ENCODE measurements around the gene BSND. TPM values are rescaled to one million over a fixed set of nuclear protein-coding genes. Genes with fewer than 3 reads are reported as not detected.

BSND gene
- total and polyA plus RNA-seq, 5 donors from 2014 or later = not detected

DNA sequence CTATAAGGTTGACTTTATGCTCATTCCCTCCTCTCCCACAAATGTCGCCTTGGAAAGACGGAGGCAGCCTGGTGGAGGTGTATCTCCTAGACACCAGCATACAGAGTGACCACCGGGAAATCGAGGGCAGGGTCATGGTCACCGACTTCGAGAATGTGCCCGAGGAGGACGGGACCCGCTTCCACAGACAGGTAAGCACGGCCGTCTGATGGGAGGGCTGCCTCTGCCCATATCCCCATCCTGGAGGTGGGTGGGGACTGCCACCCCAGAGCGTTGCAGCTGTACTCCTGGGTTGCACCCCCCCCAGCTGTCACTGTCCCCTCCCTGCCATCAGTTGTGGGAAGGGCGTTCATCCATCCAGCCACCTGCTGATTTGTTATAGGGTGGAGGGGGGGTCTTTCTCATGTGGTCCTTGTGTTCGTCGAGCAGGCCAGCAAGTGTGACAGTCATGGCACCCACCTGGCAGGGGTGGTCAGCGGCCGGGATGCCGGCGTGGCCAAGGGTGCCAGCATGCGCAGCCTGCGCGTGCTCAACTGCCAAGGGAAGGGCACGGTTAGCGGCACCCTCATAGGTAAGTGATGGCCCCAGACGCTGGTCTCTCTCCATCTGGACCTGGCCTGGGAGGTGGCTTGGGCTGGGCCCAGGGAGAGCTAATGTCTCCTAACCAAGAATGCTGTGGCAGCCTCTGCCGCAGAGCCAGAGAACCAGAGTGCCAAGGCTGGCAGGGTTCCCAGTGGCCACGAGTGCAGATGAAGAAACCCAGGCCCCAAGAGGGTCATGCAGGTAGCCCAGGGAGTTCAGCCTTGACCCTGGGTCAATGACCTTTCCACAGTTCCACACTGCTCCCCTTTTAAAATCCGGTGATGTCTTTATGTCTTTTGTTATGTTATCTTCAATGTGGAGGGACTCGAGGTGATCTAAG lies 53.7 kb downstream of the BSND start:
- Histone ChIP-seq H3K27ac (ENCODE audit: insufficient read depth, low read length, poor library complexity, severe bottlenecking) (no peak overlapping the region), H3K4me1 (ENCODE audit: control insufficient read depth, insufficient read depth, low read length, poor library complexity, severe bottlenecking) (no peaks in the 10 kb centered on the region), H3K36me3 (ENCODE audit: control insufficient read depth, insufficient read depth, low read length) (no peaks in the 10 kb centered on the region), H3K4me3 (ENCODE audit: low read depth, low read length) (no peak overlapping the region), H3K9me3 (ENCODE audit: control insufficient read depth in 2 of 2, low read length in 2 of 2) (no peaks in the 10 kb centered on the region), H3K27me3 (ENCODE audit: control insufficient read depth, insufficient read depth, low read length) (no peaks in the 10 kb centered on the region)
- H3K27ac Mint-ChIP-seq = no peak overlapping the region
- H3K4me3 Mint-ChIP-seq = no peak overlapping the region
- ATAC-seq (ENCODE audit: low read depth in 2 of 2) (no peak), DNase-seq (no peak)
- H3K9me3 Mint-ChIP-seq = no peaks in the 10 kb centered on the region
- no peaks in the 10 kb centered on the region for H3K4me1 Mint-ChIP-seq
- no peaks in the 10 kb centered on the region for H3K36me3 Mint-ChIP-seq
- H3K27me3 Mint-ChIP-seq = no peaks in the 10 kb centered on the region

DNA sequence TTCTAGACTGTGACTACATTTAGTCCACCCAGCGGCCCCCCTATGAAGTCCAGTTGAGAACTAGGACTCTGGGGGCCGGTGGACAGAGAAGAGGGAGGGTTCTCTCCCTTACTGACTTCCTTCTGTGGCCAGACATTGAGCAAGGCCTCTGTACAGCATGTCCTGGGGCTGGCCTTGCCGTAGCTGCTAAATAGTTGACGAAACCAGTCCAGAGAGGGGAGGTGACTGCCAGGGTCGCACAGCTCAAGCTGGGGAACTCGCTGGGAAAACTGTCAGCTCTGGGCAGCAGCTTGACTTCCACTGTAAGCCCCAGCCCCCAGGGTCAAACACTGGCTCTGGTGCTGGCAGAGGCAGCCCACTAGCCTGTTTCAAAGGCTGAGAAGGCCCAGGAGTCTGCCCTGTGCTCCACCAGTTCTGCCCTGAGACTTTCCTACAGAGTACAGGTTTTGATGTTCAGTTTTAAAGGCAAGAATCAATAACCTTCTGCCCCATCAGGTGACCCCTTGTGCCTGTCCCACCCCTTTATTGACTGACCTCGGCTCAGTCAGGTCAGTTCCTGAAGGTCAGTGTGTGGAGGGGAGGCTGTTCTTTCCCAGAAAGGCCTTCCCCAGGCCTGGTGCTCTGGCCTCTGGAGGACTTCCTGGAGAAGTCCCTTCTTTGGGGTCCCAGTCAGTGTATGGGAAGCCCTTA lies 54.7 kb downstream of the BSND start:
- Histone ChIP-seq H3K9me3 (ENCODE audit: control insufficient read depth in 2 of 2, low read length in 2 of 2) (no peaks in the 10 kb centered on the region), H3K4me3 (ENCODE audit: low read depth, low read length) (no peak overlapping the region), H3K27me3 (ENCODE audit: control insufficient read depth, insufficient read depth, low read length) (no peaks in the 10 kb centered on the region), H3K36me3 (ENCODE audit: control insufficient read depth, insufficient read depth, low read length) (no peaks in the 10 kb centered on the region), H3K4me1 (ENCODE audit: control insufficient read depth, insufficient read depth, low read length, poor library complexity, severe bottlenecking) (no peaks in the 10 kb centered on the region), H3K27ac (ENCODE audit: insufficient read depth, low read length, poor library complexity, severe bottlenecking) (no peak overlapping the region)
- Mint-ChIP-seq H3K27ac (no peak overlapping the region), H3K4me3 (no peak overlapping the region), H3K36me3 (no peaks in the 10 kb centered on the region), H3K27me3 (no peaks in the 10 kb centered on the region), H3K4me1 (no peaks in the 10 kb centered on the region), H3K9me3 (no peaks in the 10 kb centered on the region)
- ATAC-seq (ENCODE audit: low read depth in 2 of 2) = no peak
- DNase-seq = no peak

GRCh38 chr1:55054396-55054795 lies 55.7 kb downstream of the BSND start:
- no peaks in the 10 kb centered on the region for H3K27me3 ChIP-seq (ENCODE audit: control insufficient read depth, insufficient read depth, low read length)
- Mint-ChIP-seq H3K36me3 (no peaks in the 10 kb centered on the region), H3K4me1 (no peaks in the 10 kb centered on the region), H3K4me3 (no peak overlapping the region), H3K27me3 (no peaks in the 10 kb centered on the region), H3K9me3 (no peaks in the 10 kb centered on the region), H3K27ac (no peak overlapping the region)
- no peaks in the 10 kb centered on the region for H3K36me3 ChIP-seq (ENCODE audit: control insufficient read depth, insufficient read depth, low read length)
- DNase-seq (no peak), ATAC-seq (ENCODE audit: low read depth in 2 of 2) (no peak)
- no peak overlapping the region for H3K4me3 ChIP-seq (ENCODE audit: low read depth, low read length)
- H3K27ac ChIP-seq (ENCODE audit: insufficient read depth, low read length, poor library complexity, severe bottlenecking) = no peak overlapping the region
- H3K4me1 ChIP-seq (ENCODE audit: control insufficient read depth, insufficient read depth, low read length, poor library complexity, severe bottlenecking) = no peaks in the 10 kb centered on the region
- no peaks in the 10 kb centered on the region for H3K9me3 ChIP-seq (ENCODE audit: control insufficient read depth in 2 of 2, low read length in 2 of 2)

DNA sequence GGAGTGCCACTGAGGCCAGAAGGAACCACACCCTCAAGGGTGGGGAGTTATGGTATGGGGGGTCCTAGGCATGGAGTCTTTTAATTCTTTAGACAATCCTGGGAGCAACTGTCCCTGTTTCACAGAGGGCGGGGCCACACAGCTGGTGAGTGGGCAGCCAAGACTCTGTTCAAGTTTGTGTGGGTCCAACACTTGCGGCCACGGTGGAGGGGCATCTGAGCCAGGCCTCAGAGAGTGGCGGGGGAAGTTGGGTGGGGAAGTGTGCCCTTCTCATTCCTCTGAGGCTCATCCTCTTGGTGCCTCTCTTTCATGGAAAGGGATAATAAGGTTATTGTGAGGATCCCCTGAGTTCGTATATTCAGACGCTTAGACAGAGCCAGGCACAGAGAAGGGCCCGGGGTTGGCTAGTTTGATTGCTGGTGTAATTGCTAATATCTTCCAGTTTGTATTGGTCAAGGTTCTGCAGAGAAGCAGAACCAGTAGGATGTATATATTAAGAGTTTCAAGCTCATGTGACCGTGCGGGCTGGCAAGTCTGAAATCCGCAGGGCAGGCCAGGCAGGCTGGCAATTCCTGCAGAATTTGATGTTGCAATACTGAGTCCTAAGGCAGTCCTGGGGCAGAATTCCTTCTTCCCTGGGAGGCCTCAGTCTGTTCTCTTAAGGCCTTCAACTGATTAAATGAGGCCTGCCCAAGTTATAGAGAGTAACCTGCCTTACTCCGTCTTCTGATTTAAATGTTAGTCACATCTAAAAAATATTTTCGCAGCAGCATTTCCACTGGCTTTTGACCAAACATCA lies 56.5 kb downstream of the BSND start:
- H3K4me3 Mint-ChIP-seq = no peak overlapping the region
- H3K4me3 ChIP-seq (ENCODE audit: low read depth, low read length) = no peak overlapping the region
- H3K9me3 Mint-ChIP-seq = no peaks in the 10 kb centered on the region
- no peak for DNase-seq
- H3K27me3 ChIP-seq (ENCODE audit: control insufficient read depth, insufficient read depth, low read length) = no peaks in the 10 kb centered on the region
- H3K4me1 Mint-ChIP-seq = no peaks in the 10 kb centered on the region
- no peaks in the 10 kb centered on the region for H3K27me3 Mint-ChIP-seq
- ATAC-seq (ENCODE audit: low read depth in 2 of 2) = no peak
- H3K27ac ChIP-seq (ENCODE audit: insufficient read depth, low read length, poor library complexity, severe bottlenecking) = no peak overlapping the region
- H3K36me3 Mint-ChIP-seq = no peaks in the 10 kb centered on the region
- no peaks in the 10 kb centered on the region for H3K36me3 ChIP-seq (ENCODE audit: control insufficient read depth, insufficient read depth, low read length)
- H3K4me1 ChIP-seq (ENCODE audit: control insufficient read depth, insufficient read depth, low read length, poor library complexity, severe bottlenecking) = no peaks in the 10 kb centered on the region
- no peaks in the 10 kb centered on the region for H3K9me3 ChIP-seq (ENCODE audit: control insufficient read depth in 2 of 2, low read length in 2 of 2)
- no peak overlapping the region for H3K27ac Mint-ChIP-seq

DNA sequence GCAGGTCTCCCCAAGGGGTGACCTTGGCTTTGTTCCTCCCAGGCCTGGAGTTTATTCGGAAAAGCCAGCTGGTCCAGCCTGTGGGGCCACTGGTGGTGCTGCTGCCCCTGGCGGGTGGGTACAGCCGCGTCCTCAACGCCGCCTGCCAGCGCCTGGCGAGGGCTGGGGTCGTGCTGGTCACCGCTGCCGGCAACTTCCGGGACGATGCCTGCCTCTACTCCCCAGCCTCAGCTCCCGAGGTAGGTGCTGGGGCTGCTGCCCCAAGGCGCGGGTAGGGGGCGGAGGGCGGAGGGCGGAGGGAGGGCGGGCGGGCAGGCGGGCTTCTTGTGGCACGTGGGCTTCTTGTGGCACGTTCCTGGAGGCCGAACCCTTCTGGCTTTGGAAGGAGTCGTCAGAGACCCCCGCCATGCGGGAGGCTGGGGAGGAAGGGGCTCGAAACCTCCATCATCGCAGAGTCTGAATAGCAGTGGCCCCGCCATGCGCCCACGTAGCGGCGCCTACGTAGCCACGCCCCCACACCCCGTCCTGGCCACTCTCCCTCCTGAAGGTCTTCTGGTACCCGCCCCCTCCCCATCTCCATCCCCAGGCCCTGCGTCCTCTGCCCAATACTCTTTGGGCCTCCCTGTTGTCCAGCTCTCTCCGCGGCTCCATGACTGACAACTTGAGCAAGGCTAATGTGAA lies 57.4 kb downstream of the BSND start:
- Histone ChIP-seq H3K27me3 (ENCODE audit: control insufficient read depth, insufficient read depth, low read length) (no peaks in the 10 kb centered on the region), H3K9me3 (ENCODE audit: control insufficient read depth in 2 of 2, low read length in 2 of 2) (no peaks in the 10 kb centered on the region), H3K4me1 (ENCODE audit: control insufficient read depth, insufficient read depth, low read length, poor library complexity, severe bottlenecking) (no peaks in the 10 kb centered on the region), H3K36me3 (ENCODE audit: control insufficient read depth, insufficient read depth, low read length) (no peaks in the 10 kb centered on the region), H3K4me3 (ENCODE audit: low read depth, low read length) (no peak overlapping the region), H3K27ac (ENCODE audit: insufficient read depth, low read length, poor library complexity, severe bottlenecking) (no peak overlapping the region)
- ATAC-seq (ENCODE audit: low read depth in 2 of 2) (no peak), DNase-seq (no peak)
- Mint-ChIP-seq H3K36me3 (no peaks in the 10 kb centered on the region), H3K9me3 (no peaks in the 10 kb centered on the region), H3K4me1 (no peaks in the 10 kb centered on the region), H3K27ac (no peak overlapping the region), H3K27me3 (no peaks in the 10 kb centered on the region), H3K4me3 (no peak overlapping the region)

DNA sequence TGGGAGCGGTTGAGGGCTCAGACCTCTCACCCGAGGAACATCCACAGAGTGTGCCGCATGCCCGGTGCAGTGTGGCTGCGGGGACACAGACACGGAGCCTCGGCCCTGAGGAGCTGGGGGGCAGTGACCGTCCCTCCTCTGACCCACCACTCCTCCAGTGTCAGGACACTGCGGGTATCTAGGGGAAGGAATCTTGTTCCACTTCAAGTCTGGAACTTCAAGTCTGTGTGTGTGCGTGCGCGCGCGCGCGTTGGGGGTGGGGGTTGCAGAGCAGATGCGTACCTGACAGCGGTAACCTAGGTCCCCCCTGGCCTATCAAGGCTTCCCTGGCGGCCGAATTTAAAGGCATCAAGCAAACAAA lies 57.9 kb downstream of the BSND start:
- DNase-seq = no peak
- Mint-ChIP-seq H3K27me3 (no peaks in the 10 kb centered on the region), H3K27ac (no peak overlapping the region), H3K4me3 (no peak overlapping the region), H3K9me3 (no peaks in the 10 kb centered on the region), H3K4me1 (no peaks in the 10 kb centered on the region), H3K36me3 (no peaks in the 10 kb centered on the region)
- H3K4me1 ChIP-seq (ENCODE audit: control insufficient read depth, insufficient read depth, low read length, poor library complexity, severe bottlenecking) = no peaks in the 10 kb centered on the region
- no peaks in the 10 kb centered on the region for H3K27me3 ChIP-seq (ENCODE audit: control insufficient read depth, insufficient read depth, low read length)
- no peaks in the 10 kb centered on the region for H3K9me3 ChIP-seq (ENCODE audit: control insufficient read depth in 2 of 2, low read length in 2 of 2)
- no peak overlapping the region for H3K4me3 ChIP-seq (ENCODE audit: low read depth, low read length)
- H3K36me3 ChIP-seq (ENCODE audit: control insufficient read depth, insufficient read depth, low read length) = no peaks in the 10 kb centered on the region
- no peak overlapping the region for H3K27ac ChIP-seq (ENCODE audit: insufficient read depth, low read length, poor library complexity, severe bottlenecking)
- ATAC-seq (ENCODE audit: low read depth in 2 of 2) = no peak

- Mint-ChIP-seq H3K27ac (no peak overlapping the region), H3K9me3 (no peaks in the 10 kb centered on the region), H3K4me3 (no peak overlapping the region), H3K27me3 (no peaks in the 10 kb centered on the region), H3K36me3 (no peaks in the 10 kb centered on the region), H3K4me1 (no peaks in the 10 kb centered on the region)
- Histone ChIP-seq H3K36me3 (ENCODE audit: control insufficient read depth, insufficient read depth, low read length) (no peaks in the 10 kb centered on the region), H3K4me3 (ENCODE audit: low read depth, low read length) (no peak overlapping the region), H3K27ac (ENCODE audit: insufficient read depth, low read length, poor library complexity, severe bottlenecking) (no peak overlapping the region), H3K4me1 (ENCODE audit: control insufficient read depth, insufficient read depth, low read length, poor library complexity, severe bottlenecking) (no peaks in the 10 kb centered on the region), H3K9me3 (ENCODE audit: control insufficient read depth in 2 of 2, low read length in 2 of 2) (no peaks in the 10 kb centered on the region), H3K27me3 (ENCODE audit: control insufficient read depth, insufficient read depth, low read length) (no peaks in the 10 kb centered on the region)
- DNase-seq = no peak
- ATAC-seq (ENCODE audit: low read depth in 2 of 2) = no peak
Observed at GRCh38 chr1:55057270-55057955, 58.7 kb downstream of the BSND start.
